Left ventricle myocardium inferior (tissue), 1 donor: ENCODE results near the gene SLC12A7. TPM values are rescaled to one million over a fixed set of nuclear protein-coding genes. Genes with fewer than 3 reads are reported as not detected.

ENCODE experiments used
- DNase-seq: peaks from one replicate; pipeline ENCODE4 v3.0.0-alpha.2; 2020
- H3K27ac ChIP-seq: fragments of 200-600 bp; replicated peaks from 2 replicates; pipeline ENCODE4 v1.8.0; 2021
- H3K27me3 ChIP-seq: fragments of 200-600 bp; 2 replicates; pipeline ENCODE4 v1.8.0; 2021; ENCODE audit warnings: low read depth
- H3K36me3 ChIP-seq: fragments of 200-600 bp; 2 replicates; pipeline ENCODE4 v1.8.0; 2021
- H3K4me1 ChIP-seq: fragments of 200-600 bp; 2 replicates; pipeline ENCODE4 v1.8.0; 2021
- H3K4me3 ChIP-seq: fragments of 200-600 bp; 2 replicates; pipeline ENCODE4 v1.8.0; 2021; ENCODE audit warnings: mild to moderate bottlenecking, moderate library complexity
- H3K9me3 ChIP-seq: fragments of 200-600 bp; replicated peaks from 2 replicates; pipeline ENCODE4 v1.8.0; 2021
- intact Hi-C: fragments of 100-400 bp; cut with micrococcal nuclease; formaldehyde crosslinking; loops from one replicate; pipeline ENCODE4 v1.11.0; 2022
- total RNA-seq: library from RNA; stranded (reverse); fragmentation: NEBNext Ultra II Directional; extraction: Animal tissue kit (Norgen Biotek cat#: 25700); gene quantifications from one replicate; pipeline ENCODE4 v1.2.1, GENCODE V29; 2021
- TF ChIP-seq, protein P1 (sequence below): fragments of 200-600 bp; IDR thresholded peaks from 2 replicates; pipeline ENCODE4 v1.8.0; 2021; ENCODE audit warnings: antibody characterized with exemption, mild to moderate bottlenecking, borderline replicate concordance
- donor health status: DM: no; HTN: yes; CAD: no; lungs with severe emphysema.

The SLC12A7 gene
- total RNA-seq, 1 donor from 2014 or later = 140 TPM

DNA sequence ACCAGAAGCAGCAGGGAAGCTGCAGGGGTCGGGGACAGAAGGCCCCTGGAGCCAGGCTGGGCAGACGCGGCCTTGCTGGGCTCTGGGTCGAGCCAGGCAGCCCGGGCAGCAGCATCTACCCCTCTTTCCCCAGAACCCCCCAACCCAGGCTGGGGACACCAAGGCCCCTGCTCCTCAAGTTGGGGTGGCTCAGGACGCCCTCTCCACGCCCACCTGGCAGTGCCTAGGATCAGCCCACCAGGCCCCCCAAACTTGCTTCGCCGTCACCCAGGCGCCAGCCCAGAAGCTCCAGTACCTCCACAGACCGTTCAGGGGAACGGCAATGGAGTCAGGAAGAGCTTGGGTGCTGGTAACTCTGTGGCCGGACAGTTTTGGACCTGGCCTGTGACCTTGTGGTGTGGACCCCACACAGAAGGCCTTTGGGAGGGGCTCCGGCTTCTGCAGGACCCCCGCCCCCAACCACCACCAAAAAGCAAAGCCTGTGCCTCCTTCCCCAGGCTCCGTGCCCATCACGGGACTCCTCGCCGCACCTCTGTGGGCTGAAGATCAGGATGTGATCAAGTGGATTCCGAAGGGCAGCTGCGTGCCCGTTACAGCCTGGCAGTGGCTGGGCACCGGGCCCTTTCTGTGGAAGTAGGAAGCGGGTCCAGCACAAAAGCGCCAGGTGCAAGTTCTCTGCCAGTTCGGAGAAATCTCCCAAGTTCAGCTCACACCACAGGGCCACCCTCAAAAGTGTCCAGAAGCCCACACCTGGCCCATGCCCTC, 2.1 kb downstream of the SLC12A7 start:
- DNase-seq = no peak

DNA sequence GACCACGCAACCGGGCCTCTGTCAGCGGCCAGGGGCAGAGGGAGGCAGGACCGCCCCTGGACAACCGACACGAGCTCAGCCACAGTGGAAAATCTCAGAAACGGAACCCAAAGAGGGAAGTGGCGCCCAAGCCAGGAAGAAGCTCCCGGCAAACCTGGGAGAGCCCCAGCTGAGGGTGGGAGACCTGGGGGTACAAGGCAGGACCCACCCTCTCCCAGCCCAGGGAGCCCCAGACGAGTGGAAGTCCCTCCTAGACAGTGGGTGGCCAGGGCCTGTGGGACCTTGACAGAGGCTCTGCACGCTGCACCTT, 3.0 kb downstream of the SLC12A7 start:
- peaks cover 82% of the 10 kb centered on the region for H3K4me1 ChIP-seq
- intact Hi-C loops = no loop called here
- peak overlapping the region; percentile 98 for H3K27ac ChIP-seq
- peak overlapping the region; percentile 93 for H3K4me3 ChIP-seq
- TF ChIP-seq, protein P1, sequence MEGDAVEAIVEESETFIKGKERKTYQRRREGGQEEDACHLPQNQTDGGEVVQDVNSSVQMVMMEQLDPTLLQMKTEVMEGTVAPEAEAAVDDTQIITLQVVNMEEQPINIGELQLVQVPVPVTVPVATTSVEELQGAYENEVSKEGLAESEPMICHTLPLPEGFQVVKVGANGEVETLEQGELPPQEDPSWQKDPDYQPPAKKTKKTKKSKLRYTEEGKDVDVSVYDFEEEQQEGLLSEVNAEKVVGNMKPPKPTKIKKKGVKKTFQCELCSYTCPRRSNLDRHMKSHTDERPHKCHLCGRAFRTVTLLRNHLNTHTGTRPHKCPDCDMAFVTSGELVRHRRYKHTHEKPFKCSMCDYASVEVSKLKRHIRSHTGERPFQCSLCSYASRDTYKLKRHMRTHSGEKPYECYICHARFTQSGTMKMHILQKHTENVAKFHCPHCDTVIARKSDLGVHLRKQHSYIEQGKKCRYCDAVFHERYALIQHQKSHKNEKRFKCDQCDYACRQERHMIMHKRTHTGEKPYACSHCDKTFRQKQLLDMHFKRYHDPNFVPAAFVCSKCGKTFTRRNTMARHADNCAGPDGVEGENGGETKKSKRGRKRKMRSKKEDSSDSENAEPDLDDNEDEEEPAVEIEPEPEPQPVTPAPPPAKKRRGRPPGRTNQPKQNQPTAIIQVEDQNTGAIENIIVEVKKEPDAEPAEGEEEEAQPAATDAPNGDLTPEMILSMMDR = no peak
- H3K36me3 ChIP-seq = no peaks in the 10 kb centered on the region
- DNase-seq = no peak
- no peaks in the 10 kb centered on the region for H3K9me3 ChIP-seq
- no peaks in the 10 kb centered on the region for H3K27me3 ChIP-seq

More for the DNA sequence above, 2.1 kb downstream of the SLC12A7 start:
- no peaks in the 10 kb centered on the region for H3K27me3 ChIP-seq
- H3K9me3 ChIP-seq = no peaks in the 10 kb centered on the region
- H3K4me3 ChIP-seq = peak overlapping the region; percentile 93
- no peaks in the 10 kb centered on the region for H3K36me3 ChIP-seq
- peaks cover 73% of the 10 kb centered on the region for H3K4me1 ChIP-seq
- TF ChIP-seq, protein P1 = no peak
- H3K27ac ChIP-seq = peak overlapping the region; percentile 98
- intact Hi-C loops = no loop called here

DNA sequence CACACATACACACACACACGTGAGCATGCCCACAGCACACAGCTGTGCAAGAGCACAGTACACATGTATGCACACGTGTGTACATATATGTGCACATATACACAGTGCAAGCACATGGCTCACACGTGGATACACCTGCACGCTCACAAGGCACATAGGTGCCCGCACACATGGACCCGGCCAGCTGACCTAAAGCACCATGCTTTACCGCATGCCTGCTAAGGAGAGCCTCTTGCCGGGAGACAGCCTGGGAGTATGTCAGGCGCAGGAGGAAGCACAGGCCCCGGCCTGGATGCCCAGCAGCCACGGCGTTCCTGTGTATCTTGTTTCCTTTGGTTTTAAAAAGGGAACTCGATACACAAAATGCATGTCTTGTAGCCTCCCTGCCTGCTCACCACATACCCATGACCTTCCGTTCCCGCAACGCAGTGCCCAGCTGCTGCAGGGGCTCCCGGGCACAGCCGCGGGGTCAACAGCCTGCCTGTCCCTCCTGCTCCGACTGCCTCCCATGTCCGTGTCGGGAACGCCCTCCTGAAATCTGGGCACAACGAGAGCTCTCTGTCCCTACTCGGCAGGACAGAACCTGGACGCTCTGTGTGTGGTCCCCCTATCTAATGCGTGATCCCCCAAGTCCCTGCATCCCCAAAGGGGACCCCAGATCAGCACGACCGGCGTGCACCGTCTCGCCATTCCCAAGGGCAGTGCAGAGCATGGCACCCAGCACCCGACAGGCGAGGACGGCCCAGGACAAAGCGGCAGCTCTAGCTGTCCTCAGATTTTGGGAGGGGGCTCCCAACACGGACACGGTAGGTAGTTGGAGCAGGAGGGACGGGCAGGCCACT, 3.6 kb downstream of the SLC12A7 start:
- Histone ChIP-seq H3K4me3 (peak overlapping the region; percentile 93), H3K27me3 (no peaks in the 10 kb centered on the region), H3K4me1 (peaks cover 88% of the 10 kb centered on the region), H3K36me3 (no peaks in the 10 kb centered on the region), H3K27ac (peak overlapping the region; percentile 98), H3K9me3 (no peaks in the 10 kb centered on the region)
- TF ChIP-seq, protein P1 = no peak
- intact Hi-C loops = no loop called here
- DNase-seq = no peak

DNA sequence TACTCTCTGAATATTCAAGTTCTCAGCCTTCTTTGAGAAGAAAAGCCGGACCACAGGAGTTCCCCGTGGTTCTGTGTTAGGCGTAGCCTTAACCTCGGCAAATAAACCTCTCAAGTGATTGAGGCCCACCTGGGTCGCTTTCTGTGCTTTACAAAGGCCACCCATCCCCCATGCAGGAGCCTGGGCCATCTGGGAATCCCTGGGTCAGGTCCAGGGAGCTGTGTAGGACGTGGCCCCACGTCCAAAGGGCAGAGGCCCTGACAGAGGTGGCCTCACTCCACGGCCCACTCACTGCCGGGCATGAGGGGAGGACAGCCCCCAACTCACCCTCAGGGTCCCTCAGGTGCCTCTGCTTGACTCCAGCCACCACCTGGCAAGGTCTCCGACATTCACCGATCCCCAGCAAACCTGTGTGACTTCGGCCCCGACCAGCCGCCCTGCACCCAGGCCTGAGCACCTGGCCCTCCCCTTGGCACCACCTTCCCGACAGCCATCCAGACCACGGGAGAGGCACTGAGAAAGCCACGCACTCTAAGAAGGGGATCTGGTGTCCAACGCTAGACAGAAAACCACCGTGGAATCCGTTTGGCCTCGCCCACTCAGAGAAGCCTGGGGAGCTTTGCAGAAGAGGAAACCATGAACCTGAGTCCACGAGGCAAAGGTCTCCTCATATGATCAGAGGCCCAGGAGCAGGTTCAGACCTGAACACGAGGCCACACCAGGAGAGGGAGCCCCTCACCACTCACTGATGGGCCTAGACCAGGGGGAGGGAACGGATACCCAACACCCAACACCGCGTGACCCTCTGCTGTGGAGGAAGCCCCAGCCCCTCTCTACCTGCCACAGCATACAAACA, 4.5 kb downstream of the SLC12A7 start:
- H3K36me3 ChIP-seq = no peaks in the 10 kb centered on the region
- no peak for DNase-seq
- intact Hi-C loops = no loop called here
- H3K4me3 ChIP-seq = peak overlapping the region; percentile 93
- TF ChIP-seq, protein P1 = peak; percentile 9
- H3K27me3 ChIP-seq = no peaks in the 10 kb centered on the region
- H3K9me3 ChIP-seq = no peaks in the 10 kb centered on the region
- H3K4me1 ChIP-seq = peaks cover 97% of the 10 kb centered on the region
- H3K27ac ChIP-seq = peak overlapping the region; percentile 98

DNA sequence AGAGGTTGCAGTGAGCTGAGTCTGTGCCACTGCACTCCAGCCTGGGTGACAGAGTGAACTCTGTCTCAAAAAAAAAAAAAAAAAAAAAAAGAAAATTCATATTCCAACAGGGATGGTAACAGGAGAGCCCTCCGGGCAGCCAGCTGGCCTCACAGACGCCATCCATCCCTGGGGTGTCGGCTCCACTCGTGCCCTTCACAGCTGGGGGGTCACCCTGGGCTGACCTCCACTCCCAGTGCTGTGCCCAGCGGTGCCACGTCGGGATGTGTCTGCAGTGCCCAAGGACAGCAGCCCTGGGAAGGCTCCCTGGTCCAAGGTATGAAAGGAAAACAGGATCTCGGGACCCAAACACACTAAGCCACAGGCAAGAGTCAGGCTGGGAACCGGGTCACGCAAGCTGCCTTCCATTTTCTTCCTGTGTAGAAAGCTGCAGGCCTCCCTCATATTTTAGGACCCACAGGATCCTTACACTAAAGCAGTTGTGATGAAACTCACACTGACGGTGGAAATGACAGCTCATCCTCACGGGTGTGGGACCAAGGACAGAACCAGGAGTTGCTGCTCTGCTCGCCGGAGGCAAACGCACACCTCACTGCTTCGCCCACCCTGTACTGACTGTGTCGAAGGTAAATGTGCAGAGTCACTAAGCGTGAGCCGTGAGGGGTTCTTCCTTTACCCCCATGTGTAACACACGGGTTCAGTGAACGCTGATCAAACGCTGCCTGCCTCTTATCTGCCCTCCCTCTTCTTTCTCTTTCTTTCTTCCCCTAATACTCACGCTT, 5.3 kb downstream of the SLC12A7 start:
- Histone ChIP-seq H3K27me3 (no peaks in the 10 kb centered on the region), H3K27ac (peak overlapping the region; percentile 98), H3K36me3 (no peaks in the 10 kb centered on the region), H3K4me1 (peaks cover 100% of the 10 kb centered on the region), H3K4me3 (peak overlapping the region; percentile 93), H3K9me3 (no peaks in the 10 kb centered on the region)
- TF ChIP-seq, protein P1 = no peak
- DNase-seq = no peak
- intact Hi-C loops = no loop called here
